HG02973 (cell line): Measurements from ENCODE around the gene TECPR2.

Source experiments
- ATAC-seq: cut with Tn5 transposase; IDR thresholded peaks from one replicate; pipeline ENCODE4 v1.9.1; 2021; ENCODE audit warnings: moderate library complexity; ENCODE audit not compliant: unreplicated experiment

TECPR2 gene

GRCh38 chr14:102371361-102371760, 8.6 kb downstream of the TECPR2 start:
- ATAC-seq, result no peak

- ATAC-seq, result no peak
These were observed 10.4 kb downstream of the TECPR2 start for GRCh38 chr14:102373110-102373509.

- no peak for ATAC-seq
These were observed 11.5 kb downstream of the TECPR2 start for GRCh38 chr14:102374264-102374663.

GRCh38 chr14:102375119-102375518, 12.4 kb downstream of the TECPR2 start:
- ATAC-seq, result no peak

GRCh38 chr14:102377696-102378095, 15.0 kb downstream of the TECPR2 start:
- no peak for ATAC-seq

GRCh38 chr14:102378830-102379229, 16.1 kb downstream of the TECPR2 start:
- ATAC-seq, result no peak

- ATAC-seq, result no peak
These were observed 24.3 kb downstream of the TECPR2 start for GRCh38 chr14:102387086-102387485.

- ATAC-seq, result no peak
These were observed 26.5 kb downstream of the TECPR2 start for GRCh38 chr14:102389246-102389645.

- no peak for ATAC-seq
These were observed 27.5 kb downstream of the TECPR2 start for GRCh38 chr14:102390064-102390855.

- no peak for ATAC-seq
These were observed 29.8 kb downstream of the TECPR2 start for GRCh38 chr14:102392506-102392905.

- ATAC-seq, result no peak
These were observed 32.1 kb downstream of the TECPR2 start for GRCh38 chr14:102394717-102395375.

- no peak for ATAC-seq
These were observed 33.8 kb downstream of the TECPR2 start for GRCh38 chr14:102396521-102396920.

GRCh38 chr14:102403028-102403427, 40.3 kb downstream of the TECPR2 start:
- ATAC-seq, result no peak

- ATAC-seq, result no peak
These were observed 44.5 kb downstream of the TECPR2 start for GRCh38 chr14:102407258-102407657.

GRCh38 chr14:102408724-102409123, 46.0 kb downstream of the TECPR2 start:
- no peak for ATAC-seq

GRCh38 chr14:102415671-102416070, 52.9 kb downstream of the TECPR2 start:
- no peak for ATAC-seq

- ATAC-seq, result no peak
These were observed 54.3 kb downstream of the TECPR2 start for GRCh38 chr14:102417001-102417431.

- ATAC-seq, result no peak
These were observed 54.9 kb downstream of the TECPR2 start for GRCh38 chr14:102417646-102418045.

- no peak for ATAC-seq
These were observed 55.6 kb downstream of the TECPR2 start for GRCh38 chr14:102418169-102418852.

- no peak for ATAC-seq
These were observed 56.1 kb downstream of the TECPR2 start for GRCh38 chr14:102418853-102419240.

- no peak for ATAC-seq
These were observed 56.5 kb downstream of the TECPR2 start for GRCh38 chr14:102419276-102419675.

GRCh38 chr14:102419716-102420115, 57.0 kb downstream of the TECPR2 start:
- no peak for ATAC-seq
